Measurements from ENCODE around the gene RPTOR.

RPTOR gene

DNA sequence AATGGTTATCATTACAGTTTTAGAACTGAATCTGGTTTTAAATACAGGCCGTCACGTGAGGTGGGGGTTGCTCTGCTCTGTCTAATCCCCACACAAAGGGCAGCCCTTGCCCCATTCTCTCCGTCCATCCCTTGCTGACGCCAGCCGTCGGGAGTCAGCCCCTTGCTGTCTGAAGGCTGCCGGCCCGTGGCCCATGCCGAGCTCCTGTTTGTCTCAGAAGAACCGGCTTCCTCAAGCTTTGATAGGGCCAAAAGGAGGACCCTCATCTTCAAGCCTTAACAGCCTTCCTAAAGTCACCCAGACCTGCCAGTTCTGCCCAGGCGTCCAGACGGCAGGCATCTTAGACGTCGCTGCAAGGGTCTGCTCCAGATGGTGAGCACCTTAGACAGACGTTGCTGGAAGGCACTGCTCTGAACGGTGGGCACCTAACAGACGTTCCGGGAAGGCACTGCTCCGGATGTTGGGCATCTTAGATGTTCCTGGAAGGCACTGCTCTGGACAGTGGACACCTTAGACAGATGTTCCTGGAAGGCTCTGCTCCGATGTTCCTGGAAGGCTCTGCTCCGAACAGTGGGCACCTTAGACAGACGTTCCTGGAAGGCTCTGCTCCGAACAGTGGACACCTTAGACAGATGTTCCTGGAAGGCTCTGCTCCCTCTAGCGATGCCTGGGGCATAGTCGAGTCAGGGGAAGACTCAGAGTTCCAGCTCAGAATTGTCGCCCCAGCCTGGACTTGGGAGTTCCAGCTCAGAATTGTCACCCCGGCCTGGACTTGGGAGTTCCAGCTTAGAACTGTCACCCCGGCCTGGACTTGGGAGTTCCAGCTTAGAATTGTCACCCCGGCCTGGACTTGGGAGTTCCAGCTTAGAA is 411.9 kb downstream of the RPTOR start:
- H4K20me1 ChIP-seq (ENCODE audit: insufficient read depth, low read length), result no peaks in the 10 kb centered on the region; the same call in 1 of the 2 replicates
- no peak for ATAC-seq (ENCODE audit: insufficient read depth, low read depth)
- H3K27ac ChIP-seq (ENCODE audit: low read length), result no peak overlapping the region
- H3K79me2 ChIP-seq (ENCODE audit: insufficient read depth, low read length), result no peaks in the 10 kb centered on the region
- no peak overlapping the region for H2AFZ ChIP-seq (ENCODE audit: low read depth, low read length)
- no peaks in the 10 kb centered on the region for H3K27me3 ChIP-seq (ENCODE audit: insufficient read depth, low read length, poor library complexity)
- TF ChIP-seq CTCF (IDR thresholded peaks at IDR 0.05; ENCODE audit: borderline replicate concordance, extremely low read depth, low read length, poor library complexity, severe bottlenecking) (no peak), EZH2 (IDR thresholded peaks at IDR 0.05; ENCODE audit: borderline replicate concordance, low read depth, low read length, severe bottlenecking) (no peak)
- no peak for DNase-seq
- no peak overlapping the region for H3K4me2 ChIP-seq (ENCODE audit: insufficient read depth, low read length)
- peaks cover 33% of the 10 kb centered on the region for H3K36me3 ChIP-seq (ENCODE audit: insufficient read depth, low read length)
- H3K9ac ChIP-seq (ENCODE audit: low read depth, low read length), result no peak overlapping the region
- no peaks in the 10 kb centered on the region for H3K9me3 ChIP-seq (ENCODE audit: insufficient read depth, low read length, severe bottlenecking)
- H3K4me3 ChIP-seq (ENCODE audit: low read depth in 1 of 2, low read length in 2 of 2), result no peak overlapping the region
- no peaks in the 10 kb centered on the region for H3K4me1 ChIP-seq (ENCODE audit: insufficient read depth, low read length)

GRCh38 chr17:80957461-80957941 is 412.9 kb downstream of the RPTOR start:
- Histone ChIP-seq H3K4me3 (ENCODE audit: low read depth in 1 of 2, low read length in 2 of 2) (no peak overlapping the region), H2AFZ (ENCODE audit: low read depth, low read length) (no peak overlapping the region), H3K36me3 (ENCODE audit: insufficient read depth, low read length) (peaks cover 24% of the 10 kb centered on the region), H3K27me3 (ENCODE audit: insufficient read depth, low read length, poor library complexity) (no peaks in the 10 kb centered on the region), H3K9me3 (ENCODE audit: insufficient read depth, low read length, severe bottlenecking) (no peaks in the 10 kb centered on the region), H3K9ac (ENCODE audit: low read depth, low read length) (no peak overlapping the region), H3K4me1 (ENCODE audit: insufficient read depth, low read length) (no peaks in the 10 kb centered on the region), H3K27ac (ENCODE audit: low read length) (no peak overlapping the region), H3K4me2 (ENCODE audit: insufficient read depth, low read length) (no peak overlapping the region), H4K20me1 (ENCODE audit: insufficient read depth, low read length) (no peaks in the 10 kb centered on the region; the same call in 1 of the 2 replicates), H3K79me2 (ENCODE audit: insufficient read depth, low read length) (no peaks in the 10 kb centered on the region)
- TF ChIP-seq CTCF (IDR thresholded peaks at IDR 0.05; ENCODE audit: borderline replicate concordance, extremely low read depth, low read length, poor library complexity, severe bottlenecking), result no peak
- no peak for TF ChIP-seq EZH2 (IDR thresholded peaks at IDR 0.05; ENCODE audit: borderline replicate concordance, low read depth, low read length, severe bottlenecking)
- ATAC-seq (ENCODE audit: insufficient read depth, low read depth) (no peak), DNase-seq (no peak)

GRCh38 chr17:80959330-80960036 is 414.8 kb downstream of the RPTOR start:
- H3K4me2 ChIP-seq (ENCODE audit: insufficient read depth, low read length), result no peak overlapping the region
- H3K79me2 ChIP-seq (ENCODE audit: insufficient read depth, low read length), result no peaks in the 10 kb centered on the region
- no peaks in the 10 kb centered on the region; the same call in 1 of the 2 replicates for H4K20me1 ChIP-seq (ENCODE audit: insufficient read depth, low read length)
- H3K9ac ChIP-seq (ENCODE audit: low read depth, low read length), result no peak overlapping the region
- H3K27me3 ChIP-seq (ENCODE audit: insufficient read depth, low read length, poor library complexity), result no peaks in the 10 kb centered on the region
- H3K9me3 ChIP-seq (ENCODE audit: insufficient read depth, low read length, severe bottlenecking), result no peaks in the 10 kb centered on the region
- H3K36me3 ChIP-seq (ENCODE audit: insufficient read depth, low read length), result peaks cover 23% of the 10 kb centered on the region
- TF ChIP-seq CTCF (IDR thresholded peaks at IDR 0.05; ENCODE audit: borderline replicate concordance, extremely low read depth, low read length, poor library complexity, severe bottlenecking), result no peak
- no peak for TF ChIP-seq EZH2 (IDR thresholded peaks at IDR 0.05; ENCODE audit: borderline replicate concordance, low read depth, low read length, severe bottlenecking)
- H2AFZ ChIP-seq (ENCODE audit: low read depth, low read length), result no peak overlapping the region
- DNase-seq (no peak), ATAC-seq (ENCODE audit: insufficient read depth, low read depth) (no peak)
- no peak overlapping the region for H3K4me3 ChIP-seq (ENCODE audit: low read depth in 1 of 2, low read length in 2 of 2)
- no peaks in the 10 kb centered on the region for H3K4me1 ChIP-seq (ENCODE audit: insufficient read depth, low read length)
- no peak overlapping the region for H3K27ac ChIP-seq (ENCODE audit: low read length)
